GM12878 (cell line): ENCODE data around the gene CD180. TPM values are rescaled to one million over a fixed set of nuclear protein-coding genes. Genes with fewer than 3 reads are reported as not detected.

Experiments used
- ATAC-seq: fragments of 200-7000 bp; cut with Tn5 transposase; 3 replicates; pipeline ENCODE4 v1.9.1; 2020; ENCODE audit warnings: mild to moderate bottlenecking, moderate library complexity
- BruUV-seq: library from RNA; stranded (reverse); fragments of 400-500 nt; replicated peaks from 2 replicates; lab custom pipeline; 2021; lab: Mats Ljungman, UMichigan
- CTCF ChIA-PET: fragments of 300-600 bp; sonication (Branson Sonifier 250); formaldehyde crosslinking; extraction: SDS; loops from one replicate; lab custom pipeline; 2021; ENCODE audit warnings: inconsistent platforms; lab: Yijun Ruan, JAX
- POLR2A ChIA-PET: fragments of 350-600 bp; formaldehyde crosslinking; extraction: SDS; loops from one replicate; lab custom pipeline; 2021; ENCODE audit warnings: inconsistent platforms; lab: Charles Lee
- RAD21 ChIA-PET: fragments of 300-600 bp; sonication (Branson Sonifier 250); formaldehyde crosslinking; loops from one replicate; lab custom pipeline; 2023; ENCODE audit warnings: antibody characterized with exemption; ENCODE audit not compliant: unreplicated experiment; lab: Charles Lee
- SMC1A ChIA-PET: fragments of 300-600 bp; sonication (Branson Sonifier 250); formaldehyde crosslinking; loops from one replicate; lab custom pipeline; 2023; ENCODE audit not compliant: unreplicated experiment, uncharacterized antibody; lab: Charles Lee
- DNase-seq: peaks from one replicate; pipeline ENCODE4 v3.0.0-alpha.2; 2011; ENCODE audit warnings: low read depth, low spot score
- FAIRE-seq: peaks from 3 replicates; lab custom pipeline; 2011; peaks lifted over from hg19 to GRCh38; lab: Jason Lieb, UNC
- H2AFZ ChIP-seq: 2 replicates; pipeline ENCODE4 v1.6.0; 2011; ENCODE audit warnings: low read depth, low read length, control low read depth; ENCODE audit not compliant: control insufficient read depth
- H3K27ac ChIP-seq: 2 replicates; pipeline ENCODE4 v1.5.1; 2011; ENCODE audit warnings: control low read depth; ENCODE audit not compliant: control insufficient read depth, insufficient read depth
- H3K27me3 ChIP-seq, 2 experiments: replicated peaks in 1 of 2; 2 replicates each; pipeline versions ENCODE4 v1.6.0 to v1.6.1; 2011; ENCODE audit warnings: low read length in 1 of 2; ENCODE audit not compliant: control insufficient read depth in 2 of 2, insufficient read depth in 2 of 2
- H3K36me3 ChIP-seq, 2 experiments: 2 replicates each; pipeline ENCODE4 v1.5.1; 2011; ENCODE audit warnings: low read length in 1 of 2; ENCODE audit not compliant: control insufficient read depth in 2 of 2, insufficient read depth in 2 of 2
- H3K4me1 ChIP-seq: 2 replicates; pipeline ENCODE4 v1.6.1; 2011; ENCODE audit warnings: mild to moderate bottlenecking, low read length, moderate library complexity, mixed read lengths; ENCODE audit not compliant: control insufficient read depth, insufficient read depth
- H3K4me2 ChIP-seq: 2 replicates; pipeline ENCODE4 v1.6.0; 2011; ENCODE audit warnings: control low read depth; ENCODE audit not compliant: control insufficient read depth, insufficient read depth
- H3K4me3 ChIP-seq: fragments of 200-600 bp; sonication (generic); 2 replicates; pipeline ENCODE4 v1.5.1; 2016
- H3K79me2 ChIP-seq: 2 replicates; pipeline ENCODE4 v1.6.0; 2011; ENCODE audit warnings: low read length; ENCODE audit not compliant: control insufficient read depth, insufficient read depth
- H3K9ac ChIP-seq: 2 replicates; pipeline ENCODE4 v1.8.0; 2011; ENCODE audit warnings: low read length, control low read depth, mixed read lengths; ENCODE audit not compliant: control insufficient read depth, insufficient read depth
- H3K9me3 ChIP-seq: replicated peaks from 3 replicates; pipeline ENCODE4 v1.5.1; 2011; ENCODE audit warnings: mild to moderate bottlenecking, low read length; ENCODE audit not compliant: control insufficient read depth, insufficient read depth
- H4K20me1 ChIP-seq: 2 replicates; pipeline ENCODE4 v1.6.0; 2011; ENCODE audit not compliant: control insufficient read depth, insufficient read depth
- BHLHE40 ChIP-seq, 2 experiments: fragments of 450-650 bp in 1 of 2; IDR thresholded peaks; 2 replicates each; pipeline ENCODE4 v1.6.1; 2011 to 2017; ENCODE audit warnings: low read depth in 2 of 2, borderline replicate concordance in 1 of 2, improper control_type of control experiment in 1 of 2, low read length in 1 of 2, mild to moderate bottlenecking in 1 of 2
- ESRRA ChIP-seq: IDR thresholded peaks from 2 replicates; pipeline ENCODE4 v1.6.1; 2012; ENCODE audit warnings: mild to moderate bottlenecking, low read length, improper control_type of control experiment
- FOXM1 ChIP-seq: IDR thresholded peaks from 2 replicates; pipeline ENCODE4 v1.6.1; 2012; ENCODE audit warnings: low read depth, mild to moderate bottlenecking, inconsistent platforms, low read length, moderate library complexity
- KAT2A ChIP-seq: conservative IDR thresholded peaks from 2 replicates; pipeline ENCODE4 v1.6.1; 2011; ENCODE audit warnings: low read depth, low read length; ENCODE audit not compliant: control insufficient read depth
- NFXL1 ChIP-seq: fragments of 450-650 bp; IDR thresholded peaks from 2 replicates; pipeline ENCODE4 v1.6.1; 2017; ENCODE audit warnings: antibody characterized with exemption, mild to moderate bottlenecking, borderline replicate concordance
- NFYA ChIP-seq: IDR thresholded peaks from 2 replicates; pipeline ENCODE4 v1.6.1; 2011; ENCODE audit warnings: low read depth, mild to moderate bottlenecking, low read length, improper control_type of control experiment, borderline replicate concordance
- NRF1 ChIP-seq: conservative IDR thresholded peaks from 2 replicates; pipeline ENCODE4 v1.6.1; 2011; ENCODE audit warnings: mild to moderate bottlenecking, low read depth, low read length, improper control_type of control experiment
- POLR2AphosphoS2 ChIP-seq: IDR thresholded peaks from 2 replicates; pipeline ENCODE4 v1.6.1; 2011; ENCODE audit warnings: low read depth, mild to moderate bottlenecking, low read length, improper control_type of control experiment, moderate library complexity
- SMAD5 ChIP-seq: IDR thresholded peaks from 2 replicates; pipeline ENCODE4 v1.6.1; 2016; ENCODE audit warnings: antibody characterized with exemption, low read depth
- STAT1 ChIP-seq: fragments of 450-650 bp; conservative IDR thresholded peaks from 2 replicates; pipeline ENCODE4 v1.6.1; 2014; ENCODE audit warnings: antibody characterized with exemption, mild to moderate bottlenecking
- TCF7 ChIP-seq: IDR thresholded peaks from 2 replicates; pipeline ENCODE4 v1.6.1; 2014; ENCODE audit warnings: antibody characterized with exemption, borderline replicate concordance
- WRNIP1 ChIP-seq: IDR thresholded peaks from 2 replicates; pipeline ENCODE4 v1.6.1; 2011; ENCODE audit warnings: low read depth, low read length, improper control_type of control experiment, borderline replicate concordance
- ZNF622 ChIP-seq: fragments of 450-650 bp; IDR thresholded peaks from 2 replicates; pipeline ENCODE4 v1.6.1; 2017; ENCODE audit warnings: mild to moderate bottlenecking, inconsistent platforms
- WGBS: methylation state at CpG from one replicate; pipeline ENCODE4 v1.1.6; 2016; ENCODE audit warnings: low lambda C conversion rate; ENCODE audit not compliant: insufficient replicate concordance, insufficient coverage; ENCODE audit errors: missing lambda C conversion rate; 5-methylcytosine and 5-hydroxymethylcytosine counted together
- in situ Hi-C: fragments of 300-500 bp; cut with MboI; formaldehyde crosslinking; loops from 9 replicates; pipeline ENCODE4 v1.14.3; 2018; ENCODE audit warnings: mixed read lengths
- intact Hi-C: fragments of 100-400 bp; cut with micrococcal nuclease; formaldehyde crosslinking; loops from one replicate; pipeline ENCODE4 v1.14.2; 2022; ENCODE audit not compliant: unreplicated experiment
- polyA plus RNA-seq, 11 experiments: library from polyadenylated mRNA; depleted of rRNA in 4 of 11; unstranded in 6 of 11; stranded (reverse) in 5 of 11; fragments of >200 nt; fragmentation: Nextera tagmentation in 4 of 11; fragmentation: Illumina TruSeq in 1 of 11; extraction: Ambion mirVana in 4 of 11; extraction: Trizol in 1 of 11; gene quantifications; 1 replicate in 1 of 11; 2 replicates in 10 of 11; pipeline versions ENCODE4 v1.2.1 to v1.2.3, GENCODE V29; 2011 to 2016; ENCODE audit warnings: inconsistent platforms in 2 of 11, missing spikeins in 2 of 11, low read depth in 1 of 11
- total RNA-seq, 4 experiments: library from RNA; depleted of rRNA in 3 of 4; stranded (reverse); fragments of >200 nt in 3 of 4; fragmentation: Illumina TruSeq in 1 of 4; extraction: Trizol in 1 of 4; gene quantifications; 2 replicates each; pipeline versions ENCODE4 v1.2.1 to v1.2.3, GENCODE V29; 2013 to 2021
- TF ChIP-seq, protein P1 (sequence below): IDR thresholded peaks from 2 replicates; pipeline ENCODE4 v1.6.1; 2012; ENCODE audit warnings: improper control_type of control experiment, low read depth, low read length; ENCODE audit not compliant: insufficient replicate concordance
- TF ChIP-seq, protein P2 (sequence below): fragments of 450-650 bp; formaldehyde crosslinking; IDR thresholded peaks from 2 replicates; pipeline ENCODE4 v1.4.0; 2022; ENCODE audit warnings: mild to moderate bottlenecking, moderate library complexity
- TF ChIP-seq, protein P3 (sequence below): IDR thresholded peaks from 2 replicates; pipeline ENCODE4 v1.6.1; 2011; ENCODE audit warnings: low read depth, mild to moderate bottlenecking, low read length, moderate library complexity, borderline replicate concordance; ENCODE audit errors: extremely low read depth

Gene CD180
- total and polyA plus RNA-seq, 10 of the 15 experiments (the other 5 are each of a cell fraction or from before 2014, with no cell fraction given), result 0.22 to 9.7 (median 2.9) TPM

DNA sequence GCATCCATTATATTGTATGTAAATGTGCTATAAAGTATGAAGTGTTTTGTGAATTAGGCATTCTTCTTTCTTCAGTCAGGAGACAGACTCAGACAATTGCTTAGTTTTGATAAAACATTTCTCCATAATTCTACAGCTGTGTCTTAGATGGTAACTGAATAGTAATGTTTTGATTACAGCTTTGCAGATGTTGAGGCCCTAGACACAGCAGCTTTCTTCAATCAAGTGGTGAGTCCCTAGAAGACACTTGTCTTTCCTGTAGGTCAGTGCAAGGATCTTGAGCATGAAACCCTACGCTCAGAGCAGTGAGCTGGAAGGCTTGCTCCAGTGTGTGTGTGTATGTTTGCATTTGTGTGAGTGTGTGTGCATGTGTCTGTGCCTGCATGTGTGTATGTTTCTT is 46.8 kb upstream of the CD180 start:
- intact Hi-C loops, result no loop called here
- RAD21 ChIA-PET, result no interaction called here
- ATAC-seq (no peak), DNase-seq (no peak), FAIRE-seq (no peak)
- Histone ChIP-seq H3K4me3 (no peak overlapping the region), H3K79me2 (no peaks in the 10 kb centered on the region), H3K27ac (no peak overlapping the region), H3K4me2 (no peak overlapping the region), H2AFZ (no peak overlapping the region), H3K4me1 (no peaks in the 10 kb centered on the region), H3K36me3 (no peaks in the 10 kb centered on the region), H3K27me3 (no peaks in the 10 kb centered on the region), H3K9me3 (no peaks in the 10 kb centered on the region), H4K20me1 (no peaks in the 10 kb centered on the region), H3K9ac (no peak overlapping the region)
- SMC1A ChIA-PET, result interaction anchor here (0.8 kb wide), 1 partner anchor 1003 kb away, joined by 3 read pairs; no protein-coding TSS in a partner anchor
- in situ Hi-C loops, result loop anchor here (10.0 to 25.0 kb wide), 2 partner anchors 1221 to 1744 kb away; no protein-coding TSS in a partner anchor
- POLR2A ChIA-PET, result no interaction called here
- WGBS, result 26% methylated on average over 1 of the region's 1 CpG
- no TSS peak for BruUV-seq
- CTCF ChIA-PET, result interaction anchor here (0.9 to 6.1 kb wide), 3 partner anchors 86 to 1029 kb away, joined by 3 to 73 read pairs (median 3); no protein-coding TSS in a partner anchor
- no peak for TF ChIP-seq TCF7
- no peak for TF ChIP-seq KAT2A
- TF ChIP-seq NFXL1, result no peak
- TF ChIP-seq POLR2AphosphoS2, result no peak
- no peak for TF ChIP-seq FOXM1
- TF ChIP-seq BHLHE40 (IDR thresholded peaks at IDR 0.05; ENCODE audit: borderline replicate concordance in 1 of 2, low read depth in 2 of 2, low read length in 1 of 2), result no peak
- TF ChIP-seq, protein P1, sequence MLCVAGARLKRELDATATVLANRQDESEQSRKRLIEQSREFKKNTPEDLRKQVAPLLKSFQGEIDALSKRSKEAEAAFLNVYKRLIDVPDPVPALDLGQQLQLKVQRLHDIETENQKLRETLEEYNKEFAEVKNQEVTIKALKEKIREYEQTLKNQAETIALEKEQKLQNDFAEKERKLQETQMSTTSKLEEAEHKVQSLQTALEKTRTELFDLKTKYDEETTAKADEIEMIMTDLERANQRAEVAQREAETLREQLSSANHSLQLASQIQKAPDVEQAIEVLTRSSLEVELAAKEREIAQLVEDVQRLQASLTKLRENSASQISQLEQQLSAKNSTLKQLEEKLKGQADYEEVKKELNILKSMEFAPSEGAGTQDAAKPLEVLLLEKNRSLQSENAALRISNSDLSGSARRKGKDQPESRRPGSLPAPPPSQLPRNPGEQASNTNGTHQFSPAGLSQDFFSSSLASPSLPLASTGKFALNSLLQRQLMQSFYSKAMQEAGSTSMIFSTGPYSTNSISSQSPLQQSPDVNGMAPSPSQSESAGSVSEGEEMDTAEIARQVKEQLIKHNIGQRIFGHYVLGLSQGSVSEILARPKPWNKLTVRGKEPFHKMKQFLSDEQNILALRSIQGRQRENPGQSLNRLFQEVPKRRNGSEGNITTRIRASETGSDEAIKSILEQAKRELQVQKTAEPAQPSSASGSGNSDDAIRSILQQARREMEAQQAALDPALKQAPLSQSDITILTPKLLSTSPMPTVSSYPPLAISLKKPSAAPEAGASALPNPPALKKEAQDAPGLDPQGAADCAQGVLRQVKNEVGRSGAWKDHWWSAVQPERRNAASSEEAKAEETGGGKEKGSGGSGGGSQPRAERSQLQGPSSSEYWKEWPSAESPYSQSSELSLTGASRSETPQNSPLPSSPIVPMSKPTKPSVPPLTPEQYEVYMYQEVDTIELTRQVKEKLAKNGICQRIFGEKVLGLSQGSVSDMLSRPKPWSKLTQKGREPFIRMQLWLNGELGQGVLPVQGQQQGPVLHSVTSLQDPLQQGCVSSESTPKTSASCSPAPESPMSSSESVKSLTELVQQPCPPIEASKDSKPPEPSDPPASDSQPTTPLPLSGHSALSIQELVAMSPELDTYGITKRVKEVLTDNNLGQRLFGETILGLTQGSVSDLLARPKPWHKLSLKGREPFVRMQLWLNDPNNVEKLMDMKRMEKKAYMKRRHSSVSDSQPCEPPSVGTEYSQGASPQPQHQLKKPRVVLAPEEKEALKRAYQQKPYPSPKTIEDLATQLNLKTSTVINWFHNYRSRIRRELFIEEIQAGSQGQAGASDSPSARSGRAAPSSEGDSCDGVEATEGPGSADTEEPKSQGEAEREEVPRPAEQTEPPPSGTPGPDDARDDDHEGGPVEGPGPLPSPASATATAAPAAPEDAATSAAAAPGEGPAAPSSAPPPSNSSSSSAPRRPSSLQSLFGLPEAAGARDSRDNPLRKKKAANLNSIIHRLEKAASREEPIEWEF, result no peak
- TF ChIP-seq WRNIP1, result no peak
- no peak for TF ChIP-seq NRF1
- TF ChIP-seq ZNF622, result no peak
- no peak for TF ChIP-seq NFYA
- TF ChIP-seq, protein P2, sequence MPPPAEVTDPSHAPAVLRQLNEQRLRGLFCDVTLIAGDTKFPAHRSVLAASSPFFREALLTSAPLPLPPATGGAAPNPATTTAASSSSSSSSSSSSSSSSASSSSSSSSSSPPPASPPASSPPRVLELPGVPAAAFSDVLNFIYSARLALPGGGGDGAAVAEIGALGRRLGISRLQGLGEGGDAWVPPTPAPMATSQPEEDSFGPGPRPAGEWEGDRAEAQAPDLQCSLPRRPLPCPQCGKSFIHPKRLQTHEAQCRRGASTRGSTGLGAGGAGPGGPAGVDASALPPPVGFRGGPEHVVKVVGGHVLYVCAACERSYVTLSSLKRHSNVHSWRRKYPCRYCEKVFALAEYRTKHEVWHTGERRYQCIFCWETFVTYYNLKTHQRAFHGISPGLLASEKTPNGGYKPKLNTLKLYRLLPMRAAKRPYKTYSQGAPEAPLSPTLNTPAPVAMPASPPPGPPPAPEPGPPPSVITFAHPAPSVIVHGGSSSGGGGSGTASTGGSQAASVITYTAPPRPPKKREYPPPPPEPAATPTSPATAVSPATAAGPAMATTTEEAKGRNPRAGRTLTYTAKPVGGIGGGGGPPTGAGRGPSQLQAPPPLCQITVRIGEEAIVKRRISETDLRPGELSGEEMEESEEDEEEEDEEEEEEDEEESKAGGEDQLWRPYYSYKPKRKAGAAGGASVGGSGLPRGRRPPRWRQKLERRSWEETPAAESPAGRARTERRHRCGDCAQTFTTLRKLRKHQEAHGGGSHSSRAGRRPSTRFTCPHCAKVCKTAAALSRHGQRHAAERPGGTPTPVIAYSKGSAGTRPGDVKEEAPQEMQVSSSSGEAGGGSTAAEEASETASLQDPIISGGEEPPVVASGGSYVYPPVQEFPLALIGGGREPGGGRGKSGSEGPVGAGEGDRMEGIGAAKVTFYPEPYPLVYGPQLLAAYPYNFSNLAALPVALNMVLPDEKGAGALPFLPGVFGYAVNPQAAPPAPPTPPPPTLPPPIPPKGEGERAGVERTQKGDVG, result no peak
- TF ChIP-seq ESRRA, result no peak
- no peak for TF ChIP-seq STAT1
- TF ChIP-seq SMAD5, result no peak
- TF ChIP-seq, protein P3, sequence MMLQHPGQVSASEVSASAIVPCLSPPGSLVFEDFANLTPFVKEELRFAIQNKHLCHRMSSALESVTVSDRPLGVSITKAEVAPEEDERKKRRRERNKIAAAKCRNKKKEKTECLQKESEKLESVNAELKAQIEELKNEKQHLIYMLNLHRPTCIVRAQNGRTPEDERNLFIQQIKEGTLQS, result no peak
